H7 (cell line): ENCODE results near the gene TNIP2. TPM values are rescaled to one million over a fixed set of nuclear protein-coding genes. Genes with fewer than 3 reads are reported as not detected.

Source experiments
- total RNA-seq: library from RNA; depleted of rRNA; stranded (reverse); fragments of >200 nt; shearing (Covaris generic); gene quantifications from 2 replicates; pipeline ENCODE4 v1.2.3, GENCODE V29; 2014; rRNA removed

TNIP2 gene
- total RNA-seq, 1 experiment from 2014 or later: 51.3 TPM

Other genes with a start within 250 kb of the TNIP2 start
- gene FAM193A, start 219.7 kb downstream of the TNIP2 start, total RNA-seq: 13.3 and 16.3 TPM in 2 replicates
- gene SH3BP2, start 36.7 kb upstream of the TNIP2 start, total RNA-seq: 20.4 and 35.5 TPM in 2 replicates
- 201 and 224 TPM in 2 replicates for gene ADD1, start 87.5 kb upstream of the TNIP2 start, total RNA-seq
- 17.3 and 19.2 TPM in 2 replicates for gene NOP14, start 207.1 kb upstream of the TNIP2 start, total RNA-seq
- 0.48 and 1.9 TPM in 2 replicates for gene GRK4, start 207.2 kb upstream of the TNIP2 start, total RNA-seq